ENCODE measurements around the gene DMC1. TPM values are rescaled to one million over a fixed set of nuclear protein-coding genes. Genes with fewer than 3 reads are reported as not detected.

The DMC1 gene
- total RNA-seq, 4 donors from 2014 or later = 2.9 to 5.1 TPM; not detected in 2

DNA sequence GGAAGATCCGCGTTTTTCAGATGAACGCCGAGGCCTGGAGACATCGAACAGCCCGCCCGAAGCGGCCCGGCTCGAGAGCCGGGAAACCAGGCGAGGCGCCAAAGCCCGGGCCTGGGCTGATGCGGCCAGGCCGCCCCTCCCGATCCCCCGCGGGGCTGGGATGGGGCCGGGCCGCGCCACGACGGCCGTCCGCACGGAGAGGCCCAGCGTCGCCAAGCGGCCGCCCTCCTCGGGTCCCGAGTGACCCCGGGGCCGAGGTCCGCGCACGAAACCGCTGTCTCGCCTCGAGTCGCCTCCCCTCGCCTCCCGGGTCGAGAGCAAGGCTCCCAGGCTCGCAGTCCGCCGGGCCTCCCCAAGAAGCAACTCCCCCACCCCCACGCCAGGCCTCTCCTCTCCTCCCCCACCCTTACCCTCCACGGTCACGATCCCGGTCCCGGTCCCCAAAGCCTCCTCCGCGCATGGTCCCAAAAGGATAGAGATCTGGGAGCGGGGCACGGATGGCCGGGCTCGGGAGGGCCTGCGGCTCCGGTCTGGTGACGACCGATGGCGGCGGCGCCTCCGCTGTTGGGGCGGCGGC lies 64.4 kb downstream of the DMC1 start:
- TF ChIP-seq, protein P1, sequence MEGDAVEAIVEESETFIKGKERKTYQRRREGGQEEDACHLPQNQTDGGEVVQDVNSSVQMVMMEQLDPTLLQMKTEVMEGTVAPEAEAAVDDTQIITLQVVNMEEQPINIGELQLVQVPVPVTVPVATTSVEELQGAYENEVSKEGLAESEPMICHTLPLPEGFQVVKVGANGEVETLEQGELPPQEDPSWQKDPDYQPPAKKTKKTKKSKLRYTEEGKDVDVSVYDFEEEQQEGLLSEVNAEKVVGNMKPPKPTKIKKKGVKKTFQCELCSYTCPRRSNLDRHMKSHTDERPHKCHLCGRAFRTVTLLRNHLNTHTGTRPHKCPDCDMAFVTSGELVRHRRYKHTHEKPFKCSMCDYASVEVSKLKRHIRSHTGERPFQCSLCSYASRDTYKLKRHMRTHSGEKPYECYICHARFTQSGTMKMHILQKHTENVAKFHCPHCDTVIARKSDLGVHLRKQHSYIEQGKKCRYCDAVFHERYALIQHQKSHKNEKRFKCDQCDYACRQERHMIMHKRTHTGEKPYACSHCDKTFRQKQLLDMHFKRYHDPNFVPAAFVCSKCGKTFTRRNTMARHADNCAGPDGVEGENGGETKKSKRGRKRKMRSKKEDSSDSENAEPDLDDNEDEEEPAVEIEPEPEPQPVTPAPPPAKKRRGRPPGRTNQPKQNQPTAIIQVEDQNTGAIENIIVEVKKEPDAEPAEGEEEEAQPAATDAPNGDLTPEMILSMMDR (IDR thresholded peaks at IDR 0.05; ENCODE audit: low read depth) = no peak

DNA sequence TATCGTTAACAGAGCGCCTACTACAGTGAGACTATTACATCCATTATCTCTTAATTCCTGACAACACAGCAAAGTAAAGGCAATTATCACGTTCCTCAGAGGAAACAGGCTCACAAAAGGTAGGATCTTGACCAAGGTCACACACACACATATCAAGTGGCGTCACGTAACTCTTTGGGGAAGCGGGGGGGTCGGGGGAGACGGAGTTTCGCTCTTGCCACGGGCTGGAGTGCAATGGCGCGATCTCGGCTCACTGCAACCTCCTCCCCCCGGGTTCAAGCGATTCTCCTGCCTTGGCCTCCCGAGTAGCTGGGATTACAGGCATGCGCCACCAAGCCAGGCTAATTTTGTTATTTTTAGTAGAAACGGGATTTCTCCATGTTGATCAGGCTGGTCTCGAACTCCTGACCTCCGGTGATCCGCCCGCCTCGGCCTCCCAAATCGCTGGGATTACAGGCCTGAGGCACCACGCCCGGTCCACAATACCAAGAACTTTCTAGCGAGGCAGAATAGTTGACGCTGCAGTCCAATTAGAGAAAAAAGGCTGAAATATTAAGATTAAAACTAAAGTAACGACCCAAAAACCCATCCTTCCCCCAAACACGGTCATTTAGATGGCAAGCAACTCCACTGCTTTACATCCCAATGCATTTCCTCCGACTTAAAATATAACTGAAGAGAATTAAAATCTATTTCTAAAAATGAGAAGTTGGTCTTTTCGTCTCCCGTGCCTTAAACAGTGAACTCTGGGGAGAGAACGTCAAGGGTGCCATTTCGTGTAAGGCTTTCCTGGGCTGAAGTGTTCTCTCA lies 65.0 kb downstream of the DMC1 start:
- TF ChIP-seq, protein P1 (IDR thresholded peaks at IDR 0.05; ENCODE audit: low read depth) = no peak

DNA sequence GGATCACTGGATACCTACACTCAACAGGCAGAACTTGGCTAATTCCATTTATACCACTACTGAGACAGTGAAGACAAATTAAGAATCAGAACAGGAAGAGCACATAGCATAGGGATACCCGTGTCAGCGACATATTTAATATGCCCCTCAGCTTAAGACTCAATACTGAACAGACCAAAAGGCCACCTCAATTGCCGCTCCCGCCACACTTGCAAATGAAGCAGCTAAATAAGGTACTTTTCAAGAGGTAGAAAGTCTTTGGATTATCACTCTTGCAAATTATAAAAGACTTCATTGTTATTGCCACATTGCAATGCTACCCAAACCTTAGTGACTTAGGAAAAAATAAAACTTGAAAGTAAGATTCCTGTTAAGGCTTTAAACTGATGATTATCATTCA lies 67.0 kb downstream of the DMC1 start:
- TF ChIP-seq, protein P1 (IDR thresholded peaks at IDR 0.05; ENCODE audit: low read depth) = no peak

DNA sequence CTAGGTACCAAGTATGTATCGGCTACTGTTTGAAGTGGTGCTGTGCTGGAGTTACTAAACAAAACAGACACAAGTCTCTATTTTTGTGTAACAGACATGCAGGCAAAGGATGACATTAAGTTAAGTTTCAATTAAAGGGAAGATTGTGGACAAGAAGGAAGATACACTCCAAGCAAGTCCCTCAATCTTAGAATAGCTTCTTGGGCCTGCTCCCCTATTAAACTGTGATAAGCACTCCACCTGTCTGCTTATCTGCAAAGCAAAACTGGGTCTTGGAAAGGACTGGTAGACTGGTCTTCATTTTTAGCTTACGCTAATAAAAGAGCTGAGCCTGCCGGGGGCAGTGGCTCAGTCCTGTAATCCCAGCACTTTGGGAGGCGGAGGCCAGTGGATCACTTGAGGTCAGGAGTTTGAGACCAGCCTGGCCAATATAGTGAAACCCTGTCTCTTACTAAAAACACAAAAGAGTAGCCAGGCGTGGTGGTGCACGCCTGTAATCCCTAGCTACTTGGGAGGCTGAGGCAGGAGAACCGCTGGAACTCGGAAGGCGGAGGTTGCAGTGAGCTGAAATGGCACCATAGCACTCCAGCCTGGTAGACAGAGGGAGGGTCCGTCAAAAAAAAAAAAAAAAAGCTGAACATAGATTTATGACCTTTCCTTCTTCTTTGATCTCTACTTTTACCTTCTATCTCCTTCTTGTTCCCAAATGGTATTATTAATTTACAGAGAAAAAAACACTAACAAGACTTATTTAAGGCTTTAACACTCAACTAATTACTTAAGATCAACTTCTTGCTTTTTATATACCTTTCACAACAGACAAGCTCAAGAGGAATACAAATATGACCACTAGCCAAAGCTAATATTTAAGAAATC lies 67.9 kb downstream of the DMC1 start:
- TF ChIP-seq, protein P1 (IDR thresholded peaks at IDR 0.05; ENCODE audit: low read depth) = no peak

DNA sequence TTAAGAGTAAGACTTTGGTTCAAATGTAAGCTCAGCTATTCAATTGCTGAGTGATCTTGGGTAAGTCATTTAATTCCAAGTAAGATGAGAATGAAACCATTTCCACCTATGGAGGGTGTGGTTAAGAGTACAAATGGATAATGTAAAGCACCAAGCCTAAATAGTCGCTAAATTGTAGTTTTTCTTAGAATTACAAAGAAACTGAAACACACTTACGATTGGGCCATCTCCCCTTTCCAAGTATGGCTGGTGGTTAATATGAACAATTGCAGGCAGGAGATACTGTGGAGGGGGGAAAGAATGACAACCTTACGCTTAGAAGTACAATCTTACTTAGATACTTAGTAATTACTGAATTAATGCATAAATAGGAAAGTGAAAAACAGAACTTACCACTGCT lies 72.1 kb downstream of the DMC1 start:
- TF ChIP-seq, protein P1 (IDR thresholded peaks at IDR 0.05; ENCODE audit: low read depth) = no peak

DNA sequence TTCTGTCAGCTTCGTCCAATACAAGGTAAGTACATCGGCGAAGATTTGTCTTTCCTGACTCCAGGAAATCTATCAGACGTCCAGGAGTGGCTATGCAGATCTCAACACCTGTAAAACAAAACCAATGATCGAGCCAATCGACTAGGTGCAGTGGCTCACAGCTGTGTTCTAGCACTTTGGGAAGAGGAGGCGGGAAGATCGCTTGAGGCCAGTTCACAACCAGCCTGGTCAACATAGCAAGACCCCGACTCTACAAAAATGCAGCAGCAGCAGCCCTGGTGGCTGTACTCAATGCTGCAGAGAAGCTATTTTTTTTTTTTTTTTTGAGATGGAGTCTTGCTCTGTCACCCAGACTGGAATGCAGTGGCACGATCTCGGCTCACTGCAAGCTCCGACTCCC lies 75.0 kb downstream of the DMC1 start:
- TF ChIP-seq, protein P1 (IDR thresholded peaks at IDR 0.05; ENCODE audit: low read depth) = no peak

DNA sequence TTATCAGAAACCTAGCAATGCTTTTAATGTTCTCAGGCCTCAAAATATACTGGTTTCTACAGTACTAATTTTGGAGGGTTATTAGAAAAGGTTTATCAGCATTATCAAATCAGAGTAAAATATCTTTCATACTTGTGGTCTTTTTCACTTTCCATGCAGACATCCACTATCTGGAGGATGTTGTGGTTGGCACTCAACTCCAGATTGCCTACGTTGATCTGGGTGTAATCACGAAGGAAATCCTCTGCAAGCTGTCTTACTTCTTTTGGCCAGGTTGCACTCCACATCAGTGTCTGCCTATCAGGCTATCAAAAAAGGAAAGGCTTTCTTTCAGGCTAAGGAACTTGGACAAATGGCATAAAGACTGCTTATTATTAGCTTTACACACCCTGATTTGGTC lies 75.5 kb downstream of the DMC1 start:
- TF ChIP-seq, protein P1 (IDR thresholded peaks at IDR 0.05; ENCODE audit: low read depth) = no peak
